ENCODE measurements around the gene NRCAM. TPM values are rescaled to one million over a fixed set of nuclear protein-coding genes. Genes with fewer than 3 reads are reported as not detected.
"Not testable (repeated sequence)": the region's sequence is repeated elsewhere in the genome, so short reads cannot be mapped to it uniquely, and the experiment has no call there.

The NRCAM gene
- total RNA-seq, 1 experiment from 2014 or later: 30.8 TPM

DNA sequence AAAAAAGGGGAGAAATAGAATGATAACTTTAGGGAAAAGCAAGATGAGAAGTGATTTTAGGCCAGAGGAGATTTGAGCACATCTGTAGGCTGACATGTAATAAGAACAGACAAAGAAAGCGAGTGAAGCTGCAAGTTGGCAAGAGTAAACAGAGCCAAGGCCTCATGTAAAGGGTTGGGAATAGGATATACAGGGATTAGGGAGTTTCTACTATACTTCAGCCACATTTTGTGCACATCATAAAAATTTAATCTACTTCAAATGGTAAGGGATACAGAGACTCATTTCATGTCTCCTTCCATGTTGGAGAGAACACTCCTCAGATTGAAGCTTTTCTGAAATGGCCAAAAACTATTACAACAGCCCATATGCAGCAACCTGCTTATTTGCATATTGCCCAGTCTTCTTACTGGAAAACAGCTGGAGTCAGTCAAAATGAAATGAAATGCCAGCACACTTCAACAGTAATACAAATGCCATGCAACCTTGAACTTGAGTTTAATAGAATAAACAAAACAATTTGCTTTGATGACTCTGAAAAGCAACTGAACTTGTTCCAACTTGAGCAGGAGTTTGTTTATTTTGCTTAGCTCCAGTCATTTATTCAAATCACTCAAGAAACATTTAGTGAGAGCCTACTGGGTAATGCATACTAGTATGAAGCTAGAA is 49.9 kb downstream of the NRCAM start:
- no peaks in the 10 kb centered on the region for H3K9me3 ChIP-seq (replicated peaks)
- H3K27me3 ChIP-seq: no peaks in the 10 kb centered on the region
- no peak overlapping the region for H3K4me3 ChIP-seq
- no peak overlapping the region for H3K27ac ChIP-seq
- no peak for DNase-seq
- H3K36me3 ChIP-seq: no peaks in the 10 kb centered on the region
- H3K4me1 ChIP-seq: peaks cover 29% of the 10 kb centered on the region

DNA sequence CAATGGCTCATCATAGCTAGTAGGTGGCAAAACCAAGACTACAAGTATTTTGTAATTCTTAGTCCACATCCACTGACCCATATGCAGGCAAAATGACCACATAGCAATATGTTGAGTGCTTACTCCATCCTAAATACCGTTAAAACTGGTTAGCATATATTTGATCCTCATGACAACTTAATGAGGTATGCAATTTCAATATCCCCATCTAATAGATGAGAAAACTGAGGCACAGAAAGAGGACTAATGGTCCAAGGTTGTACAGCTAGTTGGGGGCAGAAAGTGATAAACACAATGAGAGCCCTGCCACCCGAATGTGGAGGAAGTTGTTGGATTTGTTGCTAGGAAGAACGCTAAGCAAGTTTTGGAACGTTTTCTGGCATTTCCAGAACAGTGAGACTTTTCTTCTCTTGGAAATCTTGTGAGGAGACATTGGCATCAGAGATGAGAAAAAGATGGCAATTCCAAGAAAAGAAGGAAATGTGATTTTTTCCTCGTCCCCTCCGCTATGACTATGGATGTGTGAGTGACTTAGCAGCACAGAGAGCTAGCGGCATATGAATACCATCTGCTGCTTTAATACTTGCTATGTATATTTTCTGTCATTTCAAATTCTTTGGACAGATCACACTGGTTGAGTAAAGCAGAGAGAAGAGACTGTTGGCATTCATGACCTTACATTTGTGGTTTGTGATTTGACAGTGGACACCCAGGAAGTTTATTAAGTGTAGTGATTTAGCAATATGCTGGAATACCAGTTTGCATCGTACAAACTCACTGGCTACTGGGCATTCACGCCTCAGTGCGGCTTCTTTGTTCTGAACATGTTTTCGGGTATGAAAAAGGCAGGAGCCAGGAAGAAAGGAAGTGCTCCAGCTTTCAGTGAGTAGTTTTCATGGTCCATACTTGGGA is 51.5 kb downstream of the NRCAM start:
- Histone ChIP-seq H3K27ac (no peak overlapping the region), H3K9me3 (replicated peaks) (no peaks in the 10 kb centered on the region), H3K27me3 (no peaks in the 10 kb centered on the region), H3K36me3 (no peaks in the 10 kb centered on the region), H3K4me1 (peaks cover 30% of the 10 kb centered on the region), H3K4me3 (no peak overlapping the region)
- no peak for DNase-seq

DNA sequence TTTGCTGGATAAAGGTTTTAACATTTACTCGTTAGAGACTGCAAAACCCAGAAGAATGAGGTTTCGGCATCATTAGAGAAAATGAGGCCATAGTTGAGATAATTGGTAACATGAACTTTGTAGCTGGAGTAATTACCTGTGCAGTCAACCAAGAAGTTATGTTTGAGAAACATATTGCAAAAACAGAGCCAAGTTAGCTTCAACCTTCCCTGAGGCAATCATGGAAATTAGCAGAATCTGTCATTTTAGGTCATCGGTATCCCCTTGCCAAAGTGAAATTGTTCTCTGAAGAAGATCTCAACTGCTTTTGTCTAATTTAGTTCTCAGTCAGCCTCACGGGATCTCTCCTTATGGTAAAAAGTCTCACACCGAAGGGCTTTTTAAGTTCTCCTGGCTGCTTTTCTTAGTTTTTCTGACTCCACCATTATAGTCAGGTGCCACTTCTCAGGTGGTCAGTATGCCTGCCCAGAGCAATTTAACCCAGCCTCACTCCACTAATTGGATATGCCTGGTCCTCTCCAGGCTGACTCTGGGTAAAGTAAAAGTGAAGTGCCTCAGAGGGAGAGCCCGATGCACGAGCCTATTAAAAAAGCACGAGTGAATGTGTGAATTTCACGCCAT is 52.5 kb downstream of the NRCAM start:
- Histone ChIP-seq H3K4me1 (peaks cover 31% of the 10 kb centered on the region), H3K36me3 (no peaks in the 10 kb centered on the region), H3K27ac (no peak overlapping the region), H3K4me3 (no peak overlapping the region), H3K9me3 (replicated peaks) (no peaks in the 10 kb centered on the region), H3K27me3 (no peaks in the 10 kb centered on the region)
- DNase-seq: no peak

DNA sequence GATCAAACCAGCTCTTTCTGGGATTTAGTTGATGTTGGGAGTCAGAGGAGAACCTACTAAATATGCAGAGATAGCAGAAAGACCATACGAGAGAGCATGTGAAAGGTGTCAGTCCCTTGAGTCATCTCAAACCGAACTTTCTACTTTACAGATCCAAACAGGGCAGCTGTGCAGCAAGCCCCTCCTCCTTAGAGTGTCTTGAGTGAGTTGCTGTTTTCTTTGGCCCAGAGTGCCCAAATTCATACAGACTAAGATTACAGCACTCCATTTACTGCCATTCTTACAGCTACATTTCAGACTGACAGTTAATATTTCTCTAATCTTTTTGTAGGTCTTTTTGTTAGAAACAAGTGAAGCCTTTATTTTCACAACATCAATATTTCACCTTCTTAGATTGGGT is 53.4 kb downstream of the NRCAM start:
- Histone ChIP-seq H3K9me3 (replicated peaks) (no peaks in the 10 kb centered on the region), H3K27ac (no peak overlapping the region), H3K27me3 (no peaks in the 10 kb centered on the region), H3K4me1 (peaks cover 23% of the 10 kb centered on the region), H3K4me3 (no peak overlapping the region), H3K36me3 (no peaks in the 10 kb centered on the region)
- DNase-seq: no peak

DNA sequence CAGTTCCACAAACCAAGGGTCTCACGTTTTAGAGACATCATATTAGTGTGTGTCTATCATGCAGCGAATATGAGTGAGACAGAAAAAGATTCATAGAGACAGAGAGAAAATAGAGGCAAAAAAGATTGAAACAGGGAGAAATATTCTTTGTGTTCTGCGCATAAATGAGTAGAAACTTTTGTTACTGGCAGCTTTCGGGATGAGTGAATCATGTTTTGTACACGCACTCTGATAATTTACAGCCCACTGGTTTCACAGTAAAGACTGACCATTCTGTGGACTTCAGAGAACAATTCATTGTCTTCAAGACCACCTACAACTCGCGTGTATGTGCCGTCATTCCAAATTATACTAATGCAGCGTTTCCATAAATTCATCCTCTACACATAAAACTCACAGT is 60.2 kb downstream of the NRCAM start:
- Histone ChIP-seq H3K9me3 (replicated peaks) (no peaks in the 10 kb centered on the region), H3K27ac (no peak overlapping the region), H3K4me3 (no peak overlapping the region), H3K4me1 (0 out of 2 replicates have a peak, but pooled peaks cover 4% of the 10 kb centered on the region), H3K36me3 (no peaks in the 10 kb centered on the region; the same call in 1 of the 2 replicates), H3K27me3 (no peaks in the 10 kb centered on the region)
- no peak for DNase-seq

DNA sequence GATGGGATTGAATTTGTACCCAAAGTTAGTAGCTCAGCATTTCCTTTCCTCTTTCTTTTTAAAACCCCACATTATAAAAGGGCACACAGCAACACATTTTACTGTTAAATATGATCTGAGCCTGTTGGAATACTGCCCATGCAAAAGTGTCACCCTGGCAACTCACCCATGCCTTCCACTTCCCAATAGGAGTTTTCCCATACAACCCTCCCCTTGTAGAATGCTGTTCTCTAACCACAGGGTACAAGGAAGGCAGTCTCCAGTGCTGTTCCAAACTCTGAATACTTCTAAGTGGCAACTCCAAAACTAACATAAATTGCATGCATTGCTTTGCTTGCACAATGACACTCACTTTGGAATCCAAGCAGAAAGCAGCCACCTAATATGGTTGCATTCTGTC is 60.8 kb downstream of the NRCAM start:
- H3K27me3 ChIP-seq: no peaks in the 10 kb centered on the region
- 0 out of 2 replicates have a peak, but pooled peaks cover 4% of the 10 kb centered on the region for H3K4me1 ChIP-seq
- no peaks in the 10 kb centered on the region; the same call in 1 of the 2 replicates for H3K36me3 ChIP-seq
- H3K4me3 ChIP-seq: no peak overlapping the region
- H3K9me3 ChIP-seq (replicated peaks): no peaks in the 10 kb centered on the region
- DNase-seq: no peak
- no peak overlapping the region for H3K27ac ChIP-seq

DNA sequence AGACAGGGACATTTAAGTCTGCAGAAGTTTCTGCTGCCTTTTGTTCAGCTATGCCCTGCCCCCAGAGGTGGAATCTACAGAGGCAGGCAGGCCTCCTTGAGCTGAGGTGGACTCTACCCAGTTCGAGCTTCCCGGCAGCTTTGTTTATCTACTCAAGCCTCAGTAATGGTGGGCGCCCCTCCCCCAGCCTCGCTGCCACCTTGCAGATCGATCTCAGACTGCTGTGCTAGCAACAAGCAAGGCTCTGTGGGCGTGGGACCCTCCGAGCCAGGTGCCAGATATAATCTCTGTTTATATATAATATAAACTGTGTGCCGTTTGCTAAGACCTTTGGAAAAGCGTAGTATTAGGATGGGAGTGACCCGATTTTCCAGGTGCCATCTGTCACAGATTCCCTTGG is 63.1 kb downstream of the NRCAM start:
- H3K4me1 ChIP-seq; H3K27ac ChIP-seq; H3K9me3 ChIP-seq (replicated peaks); DNase-seq; H3K4me3 ChIP-seq; H3K36me3 ChIP-seq; H3K27me3 ChIP-seq: not testable (repeated sequence)

DNA sequence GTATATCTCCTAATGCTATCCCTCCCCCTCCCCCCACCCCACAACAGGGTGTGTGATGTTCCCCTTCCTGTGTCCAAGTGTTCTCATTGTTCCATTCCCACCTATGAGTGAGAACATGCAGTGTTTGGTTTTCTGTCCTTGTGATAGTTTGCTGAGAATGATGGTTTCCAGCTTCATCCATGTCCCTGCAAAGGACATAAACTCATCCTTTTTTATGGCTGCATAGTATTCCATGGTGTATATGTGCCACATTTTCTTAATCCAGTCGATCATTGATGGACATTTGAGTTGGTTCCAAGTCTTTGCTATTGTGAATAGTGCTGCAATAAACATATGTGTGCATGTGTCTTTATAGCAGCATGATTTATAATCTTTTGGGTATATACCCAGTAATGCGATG is 68.5 kb downstream of the NRCAM start:
- not testable (repeated sequence) for H3K4me3 ChIP-seq, H3K27me3 ChIP-seq, H3K27ac ChIP-seq, H3K36me3 ChIP-seq, H3K4me1 ChIP-seq, DNase-seq
- H3K9me3 ChIP-seq (replicated peaks): peaks cover 12% of the 10 kb centered on the region

DNA sequence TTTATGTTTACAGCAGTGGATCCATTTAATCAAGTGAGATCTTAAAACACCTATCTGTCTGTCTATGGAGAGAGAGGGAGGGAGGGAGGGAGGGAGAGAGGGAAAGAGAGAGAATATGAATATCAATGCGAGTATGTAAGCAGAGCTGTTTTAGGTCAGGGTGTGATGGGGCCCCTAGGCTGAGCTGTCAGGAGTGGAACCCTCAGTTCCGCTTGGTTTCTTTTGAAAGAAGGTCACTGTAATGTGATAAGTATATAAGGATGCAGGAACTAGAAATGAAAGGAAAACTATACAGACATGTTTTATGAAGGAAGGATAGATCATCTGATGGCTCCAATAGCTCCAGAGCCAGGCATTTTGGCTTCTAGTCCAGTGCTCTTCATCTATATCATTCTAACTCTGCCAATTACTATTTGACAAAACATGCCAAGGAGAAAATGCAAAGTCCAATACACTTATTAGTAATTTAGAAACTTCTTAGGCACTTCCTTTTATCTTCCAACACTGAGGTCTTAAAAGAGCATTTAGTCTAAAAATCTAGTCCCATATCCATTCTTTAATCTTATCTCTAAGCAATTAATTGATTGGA is 70.3 kb downstream of the NRCAM start:
- Histone ChIP-seq H3K4me3 (no peak overlapping the region), H3K27ac (no peak overlapping the region), H3K27me3 (no peaks in the 10 kb centered on the region), H3K9me3 (replicated peaks) (peaks cover 12% of the 10 kb centered on the region), H3K4me1 (no peaks in the 10 kb centered on the region), H3K36me3 (no peaks in the 10 kb centered on the region)
- no peak for DNase-seq

DNA sequence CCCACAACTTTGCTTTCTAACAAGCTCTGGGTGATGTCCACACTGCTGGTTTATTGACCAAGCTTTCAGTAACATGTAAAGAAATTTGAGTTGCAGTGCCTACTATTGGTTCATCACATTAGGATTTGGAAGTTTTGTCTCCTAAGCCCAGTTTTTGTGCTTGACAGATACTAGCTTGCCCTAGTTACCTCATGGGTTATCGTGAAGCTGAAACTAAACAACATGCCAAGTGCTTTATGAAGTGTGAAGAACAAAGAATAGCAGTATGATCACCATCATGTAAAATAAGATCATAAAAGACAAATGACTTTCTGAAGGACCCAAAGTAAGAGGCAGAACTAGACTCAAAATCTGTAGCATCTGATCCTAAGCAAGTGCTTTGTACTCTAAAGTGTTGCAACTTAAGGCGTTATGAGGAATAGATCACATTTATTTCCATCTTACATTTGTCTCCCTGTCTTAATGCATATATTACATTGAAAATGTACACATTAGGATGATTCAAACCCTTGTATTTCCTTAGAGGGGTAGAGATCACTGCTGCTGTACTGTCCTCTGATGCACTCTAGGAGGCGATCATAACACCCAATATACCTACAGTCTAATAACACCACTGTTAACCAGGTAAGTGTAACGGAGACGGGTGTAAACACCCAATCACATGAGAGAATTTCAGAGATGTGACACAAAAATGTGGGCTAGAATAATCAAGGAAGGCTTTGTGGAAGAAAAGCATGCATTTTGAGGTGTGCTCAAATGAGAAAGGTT is 71.3 kb downstream of the NRCAM start:
- H3K4me3 ChIP-seq: no peak overlapping the region
- DNase-seq: no peak
- peaks cover 12% of the 10 kb centered on the region for H3K9me3 ChIP-seq (replicated peaks)
- no peaks in the 10 kb centered on the region for H3K4me1 ChIP-seq
- H3K27me3 ChIP-seq: no peaks in the 10 kb centered on the region
- H3K27ac ChIP-seq: no peak overlapping the region
- H3K36me3 ChIP-seq: no peaks in the 10 kb centered on the region

DNA sequence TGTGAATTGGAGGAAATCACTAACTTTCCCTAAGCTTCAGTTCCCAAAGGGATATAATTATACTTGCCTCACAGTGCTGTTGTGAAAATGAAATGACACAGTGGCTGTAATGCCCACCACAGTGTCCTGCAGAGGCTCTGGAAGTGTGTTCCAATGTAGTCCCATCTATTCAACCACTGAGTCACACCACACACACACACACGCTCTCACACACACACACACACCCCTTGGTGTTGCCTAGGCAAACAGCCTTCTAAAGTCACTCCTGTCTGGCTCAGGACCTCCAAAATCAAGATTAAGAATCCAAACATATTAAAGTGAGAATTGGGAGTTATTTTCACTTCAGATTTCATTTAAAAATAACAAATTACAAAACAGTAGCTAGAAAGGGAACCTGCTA is 73.3 kb downstream of the NRCAM start:
- no peaks in the 10 kb centered on the region for H3K36me3 ChIP-seq
- no peaks in the 10 kb centered on the region for H3K27me3 ChIP-seq
- H3K4me3 ChIP-seq: no peak overlapping the region
- peaks cover 3% of the 10 kb centered on the region for H3K9me3 ChIP-seq (replicated peaks)
- H3K4me1 ChIP-seq: no peaks in the 10 kb centered on the region
- no peak overlapping the region for H3K27ac ChIP-seq
- no peak for DNase-seq

DNA sequence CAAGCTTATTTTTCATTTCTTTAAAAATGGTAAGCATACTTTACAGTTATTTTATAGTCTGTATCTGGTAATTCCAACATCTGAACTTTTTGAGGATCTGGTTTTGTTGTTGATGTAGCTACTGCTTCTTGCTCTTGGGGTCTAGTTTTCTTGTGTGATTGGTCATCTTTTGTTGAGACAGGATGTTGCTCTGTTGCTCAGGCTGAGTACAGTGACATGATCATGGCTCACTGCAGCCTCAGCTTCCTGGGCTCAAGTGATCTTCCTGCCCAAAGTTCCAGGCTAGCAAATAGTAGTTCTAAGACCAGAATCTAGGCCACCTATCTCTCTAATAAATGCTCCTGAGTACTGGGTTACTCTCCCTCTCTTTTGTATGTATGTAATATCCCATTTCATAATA is 75.7 kb downstream of the NRCAM start:
- no peaks in the 10 kb centered on the region for H3K27me3 ChIP-seq
- 0 out of 2 replicates have a peak, but pooled peaks cover 4% of the 10 kb centered on the region for H3K4me1 ChIP-seq
- H3K27ac ChIP-seq: no peak overlapping the region
- H3K4me3 ChIP-seq: no peak overlapping the region
- no peak for DNase-seq
- no peaks in the 10 kb centered on the region for H3K9me3 ChIP-seq (replicated peaks)
- no peaks in the 10 kb centered on the region for H3K36me3 ChIP-seq

DNA sequence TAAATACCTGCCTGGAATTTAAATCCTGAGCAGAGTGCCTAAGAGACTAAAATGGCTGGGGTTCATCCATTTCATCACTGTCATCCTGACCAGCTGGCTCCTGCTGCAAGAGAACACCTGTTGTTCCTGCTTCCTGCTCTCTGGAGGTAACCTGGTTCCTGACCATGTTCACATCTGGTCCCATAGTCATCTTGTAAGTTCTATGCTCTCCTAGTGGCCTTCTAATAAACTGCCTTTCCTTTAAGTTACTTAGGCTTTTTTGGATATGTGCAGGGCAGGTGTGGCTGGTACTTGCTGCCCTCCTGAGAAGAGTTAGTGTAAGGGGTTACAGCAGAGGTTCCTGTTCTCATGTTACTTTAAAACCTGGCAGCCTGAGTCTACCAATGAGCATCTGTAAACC is 80.0 kb downstream of the NRCAM start:
- Histone ChIP-seq H3K4me1 (0 out of 2 replicates have a peak, but pooled peaks cover 4% of the 10 kb centered on the region), H3K4me3 (no peak overlapping the region), H3K27me3 (no peaks in the 10 kb centered on the region), H3K9me3 (replicated peaks) (no peaks in the 10 kb centered on the region), H3K27ac (no peak overlapping the region), H3K36me3 (no peaks in the 10 kb centered on the region)
- no peak for DNase-seq

DNA sequence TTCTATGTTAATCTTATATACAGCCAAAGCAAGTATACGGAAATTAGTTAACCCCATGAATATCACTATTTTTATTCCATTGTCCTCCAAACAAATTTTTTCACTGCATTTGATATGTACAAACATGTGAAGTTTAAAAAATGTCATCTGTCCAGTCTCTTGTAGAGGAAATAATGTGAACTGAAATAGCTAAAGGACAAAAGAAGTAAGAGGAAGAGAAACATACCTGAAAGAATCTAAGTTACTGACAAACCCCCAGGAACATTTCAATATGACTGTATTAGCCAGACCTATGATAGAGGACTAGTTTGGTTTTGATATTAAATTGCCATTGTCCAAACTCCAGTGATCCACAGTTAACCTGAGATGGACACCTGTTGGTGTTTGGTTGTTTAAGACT is 80.6 kb downstream of the NRCAM start:
- H3K4me1 ChIP-seq: 0 out of 2 replicates have a peak, but pooled peaks cover 4% of the 10 kb centered on the region
- DNase-seq: no peak
- H3K9me3 ChIP-seq (replicated peaks): no peaks in the 10 kb centered on the region
- H3K4me3 ChIP-seq: no peak overlapping the region
- no peaks in the 10 kb centered on the region for H3K27me3 ChIP-seq
- no peak overlapping the region for H3K27ac ChIP-seq
- no peaks in the 10 kb centered on the region for H3K36me3 ChIP-seq

All from SJCRH30 (cell line).